ENCODE measurements around the gene INSR. TPM values are rescaled to one million over a fixed set of nuclear protein-coding genes. Genes with fewer than 3 reads are reported as not detected.

Gene INSR
- total RNA-seq, 2 experiments from 2014 or later = 0.87 to 1.0 TPM

DNA sequence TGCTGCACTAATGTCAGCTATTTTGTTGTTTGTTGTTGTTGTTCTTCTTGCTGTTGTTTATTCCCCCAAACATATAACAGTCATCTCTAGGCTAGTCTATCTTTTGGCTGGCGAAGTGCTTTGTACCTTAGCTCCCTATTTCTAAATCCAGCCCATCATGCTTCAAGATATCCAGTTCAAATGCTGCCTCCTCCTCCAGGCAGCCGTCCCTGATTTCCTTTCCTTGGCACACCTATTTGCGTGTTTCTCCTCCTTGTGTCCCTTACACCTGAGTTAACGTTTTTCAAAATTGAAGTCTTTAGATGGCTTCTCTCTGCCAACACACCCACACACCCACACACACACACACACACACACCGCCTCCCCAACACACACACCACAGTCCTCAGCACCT is 25.5 kb downstream of the INSR start:
- CTCF ChIA-PET = no interaction called here
- no peak overlapping the region for H3K4me3 Mint-ChIP-seq

DNA sequence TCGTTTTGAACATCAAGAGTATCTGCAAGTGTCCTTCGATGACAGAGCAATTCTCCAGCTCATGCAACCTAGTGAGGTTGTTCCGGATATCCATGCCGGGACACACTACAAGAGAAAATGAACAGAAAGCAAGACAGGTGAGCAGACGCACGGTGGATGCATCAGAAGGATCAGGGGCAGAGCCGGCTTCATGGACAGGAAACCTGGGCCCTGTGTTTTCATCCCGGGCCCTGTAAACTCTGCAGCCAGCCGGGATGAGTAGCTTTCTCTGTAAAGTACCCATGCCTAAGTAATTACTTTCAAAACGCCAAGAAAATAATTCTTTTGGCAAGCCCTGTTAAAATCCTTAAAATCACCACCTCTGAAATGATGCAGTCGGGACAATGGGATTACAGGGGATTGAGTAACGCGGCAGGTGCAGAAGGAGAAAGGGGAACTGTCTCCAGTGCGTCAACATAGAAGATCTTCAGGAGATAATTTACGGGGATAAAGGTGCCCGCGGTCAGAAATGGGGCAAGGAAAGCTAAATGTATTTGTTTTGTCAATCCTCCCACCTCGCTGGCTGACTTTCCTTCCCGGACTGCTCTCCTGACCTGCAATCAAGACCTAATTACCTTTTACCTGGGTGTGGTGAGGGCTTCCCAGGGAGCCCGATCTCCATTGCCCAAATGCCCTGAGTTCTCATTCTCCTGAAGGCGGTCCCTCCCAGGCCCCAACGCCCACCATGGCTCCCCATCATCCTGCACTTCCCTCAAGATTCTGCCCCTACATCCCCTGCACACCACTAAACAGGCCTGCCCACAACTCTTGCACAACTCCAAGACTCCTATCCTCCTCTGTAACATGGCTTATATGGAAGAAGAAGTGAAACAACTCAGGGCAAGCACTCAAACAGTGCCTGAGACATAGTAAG is 26.2 kb downstream of the INSR start:
- POLR2A ChIA-PET = no interaction called here
- Mint-ChIP-seq H3K4me1 (ENCODE audit: low read depth) (no peaks in the 10 kb centered on the region), H3K27me3 (no peaks in the 10 kb centered on the region), H3K27ac (no peak overlapping the region), H3K36me3 (ENCODE audit: low read depth) (no peaks in the 10 kb centered on the region), H3K9me3 (no peaks in the 10 kb centered on the region), H3K4me3 (no peak overlapping the region)
- ATAC-seq (no peak), DNase-seq (no peak)
- no peak for TF ChIP-seq CTCF (IDR thresholded peaks at IDR 0.05)
- CTCF ChIA-PET = no interaction called here
- intact Hi-C loops (cut with micrococcal nuclease) = no loop called here

More for the DNA sequence above, 25.5 kb downstream of the INSR start:
- no peak for TF ChIP-seq CTCF (IDR thresholded peaks at IDR 0.05)
- no peaks in the 10 kb centered on the region for H3K27me3 Mint-ChIP-seq
- intact Hi-C loops (cut with micrococcal nuclease) = no loop called here
- DNase-seq (no peak), ATAC-seq (no peak)
- H3K27ac Mint-ChIP-seq = no peak overlapping the region
- POLR2A ChIA-PET = no interaction called here
- no peaks in the 10 kb centered on the region for H3K4me1 Mint-ChIP-seq (ENCODE audit: low read depth)
- no peaks in the 10 kb centered on the region for H3K9me3 Mint-ChIP-seq
- H3K36me3 Mint-ChIP-seq (ENCODE audit: low read depth) = no peaks in the 10 kb centered on the region

DNA sequence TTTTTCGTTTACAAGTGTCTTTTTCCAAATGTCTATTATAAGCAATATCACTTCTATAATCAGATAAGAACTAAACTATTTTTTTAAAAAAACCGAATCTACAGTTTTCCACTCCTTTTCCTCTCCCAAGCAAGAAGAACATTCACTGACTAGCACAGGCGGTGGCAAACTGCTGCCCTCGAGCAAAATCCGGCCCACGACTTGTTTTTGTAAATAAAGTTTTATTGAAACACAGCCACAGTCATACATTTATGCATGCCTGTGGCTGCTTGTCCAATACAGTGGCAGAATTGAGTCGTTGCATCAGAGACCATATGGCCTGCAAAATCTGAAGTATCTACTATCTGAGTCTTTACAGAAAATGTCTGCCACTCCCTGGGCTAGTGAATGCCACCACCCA is 27.4 kb downstream of the INSR start:
- POLR2A ChIA-PET = no interaction called here
- H3K4me1 Mint-ChIP-seq (ENCODE audit: low read depth) = no peaks in the 10 kb centered on the region
- TF ChIP-seq CTCF (IDR thresholded peaks at IDR 0.05) = no peak
- intact Hi-C loops (cut with micrococcal nuclease) = no loop called here
- ATAC-seq = no peak
- H3K36me3 Mint-ChIP-seq (ENCODE audit: low read depth) = no peaks in the 10 kb centered on the region
- no peak overlapping the region for H3K4me3 Mint-ChIP-seq
- CTCF ChIA-PET = no interaction called here
- H3K27me3 Mint-ChIP-seq = no peaks in the 10 kb centered on the region
- H3K27ac Mint-ChIP-seq = no peak overlapping the region
- H3K9me3 Mint-ChIP-seq = no peaks in the 10 kb centered on the region
- no peak for DNase-seq

- ChIA-PET POLR2A (interaction anchor here (0.6 kb wide), 1 partner anchor 49 kb away, joined by 3 read pairs; no protein-coding TSS in a partner anchor), CTCF (interaction anchor here (0.9 kb wide), 1 partner anchor 61 kb away, joined by 4 read pairs; no protein-coding TSS in a partner anchor)
- Mint-ChIP-seq H3K27ac (no peak overlapping the region), H3K4me1 (ENCODE audit: low read depth) (no peaks in the 10 kb centered on the region), H3K36me3 (ENCODE audit: low read depth) (no peaks in the 10 kb centered on the region), H3K4me3 (no peak overlapping the region), H3K27me3 (no peaks in the 10 kb centered on the region), H3K9me3 (no peaks in the 10 kb centered on the region)
- TF ChIP-seq CTCF (IDR thresholded peaks at IDR 0.05) = no peak
- intact Hi-C loops (cut with micrococcal nuclease) = no loop called here
- no peak for DNase-seq
- no peak for ATAC-seq
Measured at GRCh38 chr19:7265963-7266362, 28.3 kb downstream of the INSR start.

GRCh38 chr19:7264858-7265257 is 29.4 kb downstream of the INSR start:
- DNase-seq (no peak), ATAC-seq (no peak)
- no peak overlapping the region for H3K4me3 Mint-ChIP-seq
- H3K9me3 Mint-ChIP-seq = no peaks in the 10 kb centered on the region
- no peaks in the 10 kb centered on the region for H3K36me3 Mint-ChIP-seq (ENCODE audit: low read depth)
- no peaks in the 10 kb centered on the region for H3K27me3 Mint-ChIP-seq
- no peaks in the 10 kb centered on the region for H3K4me1 Mint-ChIP-seq (ENCODE audit: low read depth)
- ChIA-PET POLR2A (no interaction called here), CTCF (no interaction called here)
- TF ChIP-seq CTCF (IDR thresholded peaks at IDR 0.05) = no peak
- intact Hi-C loops (cut with micrococcal nuclease) = no loop called here
- H3K27ac Mint-ChIP-seq = no peak overlapping the region

Measured in activated CD8-positive, alpha-beta T cell treated with anti-CD3 and anti-CD28 coated beads for 36 hours (primary cell).